IMR-90 (cell line): Measurements from ENCODE around the gene TSC22D3. TPM values are rescaled to one million over a fixed set of nuclear protein-coding genes. Genes with fewer than 3 reads are reported as not detected.

Source experiments
- ATAC-seq: fragments of 200-7000 bp; cut with Tn5 transposase; 2 replicates; pipeline ENCODE4 v1.9.1; 2020; ENCODE audit warnings: low read depth, mild to moderate bottlenecking, moderate library complexity
- BruUV-seq: library from RNA; stranded (reverse); fragments of 400-500 nt; replicated peaks from 2 replicates; lab custom pipeline; 2021; lab: Mats Ljungman, UMichigan
- CTCF ChIA-PET: fragments of 300-600 bp; formaldehyde crosslinking; extraction: SDS; loops from one replicate; lab custom pipeline; 2021; ENCODE audit warnings: antibody characterized with exemption; lab: Yijun Ruan, JAX
- POLR2A ChIA-PET: fragments of 300-600 bp; sonication (Branson Sonifier 250); formaldehyde crosslinking; loops from one replicate; lab custom pipeline; 2022; ENCODE audit warnings: antibody characterized with exemption; ENCODE audit not compliant: unreplicated experiment; lab: Charles Lee
- DNase-seq: peaks from one replicate; pipeline ENCODE4 v3.0.0; 2013
- H2AFZ ChIP-seq: replicated peaks from 2 replicates; pipeline ENCODE3; 2013; ENCODE audit warnings: low read length, mild to moderate bottlenecking; ENCODE audit not compliant: poor library complexity
- H2AK5ac ChIP-seq: 2 replicates; pipeline ENCODE4 v1.6.1; 2013; ENCODE audit warnings: low read depth, low read length, inconsistent platforms
- H2AK9ac ChIP-seq: replicated peaks from 2 replicates; pipeline ENCODE3; 2013; ENCODE audit warnings: mild to moderate bottlenecking, low read depth, low read length, moderate library complexity; ENCODE audit not compliant: poor library complexity
- H2BK120ac ChIP-seq: 2 replicates; pipeline ENCODE4 v1.6.1; 2013; ENCODE audit warnings: low read depth, low read length, inconsistent platforms
- H2BK15ac ChIP-seq: 3 replicates; pipeline ENCODE4 v1.6.1; 2013; ENCODE audit warnings: low read depth, low read length, inconsistent platforms
- H2BK20ac ChIP-seq: 2 replicates; pipeline ENCODE4 v1.6.1; 2013; ENCODE audit warnings: low read depth, mild to moderate bottlenecking, inconsistent platforms, low read length, moderate library complexity
- H2BK5ac ChIP-seq: 2 replicates; pipeline ENCODE4 v1.6.1; 2013; ENCODE audit warnings: mild to moderate bottlenecking, low read depth, low read length, inconsistent platforms; ENCODE audit not compliant: poor library complexity, severe bottlenecking
- H3K14ac ChIP-seq: replicated peaks from 2 replicates; pipeline ENCODE4 v1.6.1; 2013; ENCODE audit warnings: low read depth, low read length, inconsistent platforms
- H3K18ac ChIP-seq: 2 replicates; pipeline ENCODE4 v1.6.1; 2013; ENCODE audit warnings: low read depth, low read length, control low read depth
- H3K23ac ChIP-seq: 2 replicates; pipeline ENCODE4 v1.6.1; 2013; ENCODE audit warnings: low read depth, low read length, inconsistent platforms
- H3K27ac ChIP-seq: 2 replicates; pipeline ENCODE4 v1.5.1; 2013; ENCODE audit warnings: mild to moderate bottlenecking, control low read depth, low read length; ENCODE audit not compliant: insufficient read depth
- H3K27me3 ChIP-seq: 2 replicates; pipeline ENCODE4 v1.6.1; 2013; ENCODE audit warnings: low read length; ENCODE audit not compliant: control insufficient read depth, insufficient read depth
- H3K36me3 ChIP-seq: 2 replicates; pipeline ENCODE4 v1.6.1; 2013; ENCODE audit warnings: low read length, mixed read lengths; ENCODE audit not compliant: control insufficient read depth, insufficient read depth
- H3K4ac ChIP-seq: 2 replicates; pipeline ENCODE4 v1.6.1; 2013; ENCODE audit warnings: low read depth, low read length, inconsistent platforms
- H3K4me1 ChIP-seq: 2 replicates; pipeline ENCODE4 v1.6.1; 2013; ENCODE audit warnings: low read length, mixed read lengths; ENCODE audit not compliant: control insufficient read depth, insufficient read depth
- H3K4me2 ChIP-seq: 2 replicates; pipeline ENCODE4 v1.6.1; 2013; ENCODE audit warnings: low read depth, mild to moderate bottlenecking, control low read depth, low read length, moderate library complexity
- H3K4me3 ChIP-seq: 2 replicates; pipeline ENCODE4 v1.5.1; 2013; ENCODE audit warnings: low read depth, mild to moderate bottlenecking, control low read depth, low read length, moderate library complexity; ENCODE audit not compliant: insufficient read depth
- H3K56ac ChIP-seq: 2 replicates; pipeline ENCODE4 v1.6.1; 2013; ENCODE audit warnings: low read length, inconsistent platforms; ENCODE audit not compliant: insufficient read depth; ENCODE audit errors: extremely low read depth
- H3K79me1 ChIP-seq, 2 experiments: 2 replicates each; pipeline ENCODE4 v1.6.1; 2013; ENCODE audit warnings: low read length in 2 of 2, inconsistent platforms in 1 of 2, low read depth in 1 of 2
- H3K9ac ChIP-seq: 2 replicates; pipeline ENCODE4 v1.6.1; 2013; ENCODE audit warnings: low read depth, low read length, control low read depth
- H3K9me1 ChIP-seq: 2 replicates; pipeline ENCODE4 v1.6.1; 2013; ENCODE audit warnings: low read length, inconsistent platforms; ENCODE audit not compliant: insufficient read depth
- H3K9me3 ChIP-seq: 2 replicates; pipeline ENCODE4 v1.6.1; 2013; ENCODE audit warnings: low read length; ENCODE audit not compliant: control insufficient read depth, insufficient read depth
- H4K20me1 ChIP-seq: 2 replicates; pipeline ENCODE4 v1.6.1; 2013; ENCODE audit warnings: low read length, inconsistent platforms; ENCODE audit not compliant: insufficient read depth
- H4K5ac ChIP-seq: 2 replicates; pipeline ENCODE4 v1.6.1; 2013; ENCODE audit warnings: mild to moderate bottlenecking, low read depth, low read length, control low read depth
- H4K8ac ChIP-seq, 2 experiments: 2 replicates each; pipeline ENCODE4 v1.6.1; 2013; ENCODE audit warnings: low read depth in 2 of 2, low read length in 2 of 2, control low read depth in 1 of 2, inconsistent platforms in 1 of 2
- H4K91ac ChIP-seq: 2 replicates; pipeline ENCODE4 v1.6.1; 2013; ENCODE audit warnings: low read depth, low read length, inconsistent platforms; ENCODE audit not compliant: insufficient read depth
- MXI1 ChIP-seq: IDR thresholded peaks from 2 replicates; pipeline ENCODE4 v1.6.1; 2012; ENCODE audit warnings: low read depth, mild to moderate bottlenecking, low read length, moderate library complexity, borderline replicate concordance
- RFX5 ChIP-seq: IDR thresholded peaks from 2 replicates; pipeline ENCODE4 v1.8.0; 2012; ENCODE audit warnings: low read depth, mild to moderate bottlenecking, low read length, moderate library complexity
- WGBS, 2 experiments: methylation state at CpG; one replicate each; pipeline versions ENCODE4 v1.1.5 to v1.1.7; 2013; ENCODE audit warnings: missing lambda C conversion rate in 2 of 2; ENCODE audit not compliant: insufficient read length in 1 of 2; ENCODE audit errors: extremely low coverage in 2 of 2; 5-methylcytosine and 5-hydroxymethylcytosine counted together
- dilution Hi-C: fragments of 300-500 bp; cut with HindIII; formaldehyde crosslinking; loops from one replicate; pipeline ENCODE4 v1.14.3; 2018; ENCODE audit warnings: low sequenced_read_pairs; ENCODE audit not compliant: unreplicated experiment
- in situ Hi-C: fragments of 300-500 bp; cut with MboI; formaldehyde crosslinking; loops from 3 replicates; pipeline ENCODE4 v1.14.3; 2019; ENCODE audit warnings: low sequenced_read_pairs, inconsistent platforms, mixed read lengths
- intact Hi-C: fragments of 100-400 bp; cut with micrococcal nuclease; formaldehyde crosslinking; loops from 2 replicates; pipeline ENCODE4 v1.10.0; 2022
- polyA plus RNA-seq, 3 experiments: library from polyadenylated mRNA; depleted of rRNA; stranded (reverse); fragments of >200 nt; gene quantifications; 2 replicates each; pipeline ENCODE4 v1.2.3, GENCODE V29; 2012; ENCODE audit warnings: low replicate concordance in 1 of 3
- total RNA-seq: library from RNA; depleted of rRNA; stranded (reverse); fragments of >200 nt; gene quantifications from 2 replicates; pipeline ENCODE4 v1.2.3, GENCODE V29; 2012

Gene TSC22D3
- total and polyA plus RNA-seq, 2 of the 4 experiments (the other 2 are of a cell fraction): 9.9 to 14.0 TPM

DNA sequence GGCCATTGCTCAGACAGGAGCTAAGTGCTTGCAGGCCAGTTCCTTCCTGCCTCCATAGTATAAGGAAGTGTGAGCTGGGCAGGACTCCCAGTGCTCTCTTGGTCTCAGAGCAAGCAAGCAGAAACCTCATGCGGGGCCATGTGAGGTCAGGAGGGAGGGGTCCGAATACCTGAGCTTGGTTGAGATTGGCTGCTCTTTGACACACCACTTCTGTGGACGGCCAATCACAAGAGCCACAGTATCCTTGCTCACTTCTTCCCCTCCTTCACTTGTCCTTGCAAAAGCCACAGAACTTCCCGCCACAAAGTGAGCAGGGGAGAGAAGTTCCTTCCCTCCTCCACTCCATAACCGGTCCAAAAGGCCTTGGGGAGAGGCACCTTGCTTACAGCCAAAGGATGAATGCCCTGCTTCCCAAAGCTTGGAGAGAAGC lies 90.6 kb downstream of the TSC22D3 start:
- Histone ChIP-seq H3K56ac (no peak overlapping the region), H2AK5ac (no peak overlapping the region), H4K91ac (no peak overlapping the region), H3K9me1 (no peaks in the 10 kb centered on the region), H3K4me3 (no peak overlapping the region), H4K8ac (no peak overlapping the region), H4K20me1 (no peaks in the 10 kb centered on the region), H2BK5ac (no peak overlapping the region), H3K4me1 (no peaks in the 10 kb centered on the region), H2BK120ac (no peak overlapping the region), H3K27me3 (peaks cover 30% of the 10 kb centered on the region), H2AK9ac (no peak overlapping the region), H3K18ac (no peak overlapping the region), H3K4ac (no peak overlapping the region), H3K36me3 (no peaks in the 10 kb centered on the region), H3K9ac (no peak overlapping the region), H2BK20ac (no peak overlapping the region), H3K9me3 (no peaks in the 10 kb centered on the region), H2BK15ac (no peak overlapping the region), H3K4me2 (no peak overlapping the region), H4K5ac (no peak overlapping the region), H3K79me1 (no peaks in the 10 kb centered on the region), H3K23ac (no peak overlapping the region), H2AFZ (no peak overlapping the region), H3K27ac (no peak overlapping the region), H3K14ac (no peak overlapping the region)
- ChIA-PET POLR2A (no interaction called here), CTCF (no interaction called here)
- dilution Hi-C loops (no loop called here), in situ Hi-C loops (no loop called here), intact Hi-C loops (no loop called here)
- no TSS peak for BruUV-seq
- WGBS, 2 experiments: no CpG with 5 or more reads among the region's 5 CpGs
- no peak for TF ChIP-seq MXI1
- no peak for TF ChIP-seq RFX5
- no peak for ATAC-seq
- no peak for DNase-seq
